Thyroid gland (tissue), 4 donors: ENCODE data around the gene MKKS.

ENCODE experiments used
- CTCF ChIP-seq, 6 experiments: fragments of 200-600 bp in 3 of 6; fragments of 450-650 bp in 3 of 6; sonication (generic) in 3 of 6; IDR thresholded peaks; one replicate each; pipeline ENCODE4 v1.5.1; 2016 to 2019; ENCODE audit warnings: antibody characterized with exemption in 6 of 6, mild to moderate bottlenecking in 2 of 6, inconsistent platforms in 1 of 6, moderate library complexity in 1 of 6
- POLR2A ChIP-seq, 2 donors: fragments of 450-650 bp; IDR thresholded peaks; one replicate each; pipeline ENCODE4 v1.6.1; 2017; ENCODE audit warnings: antibody characterized with exemption in 2 of 2, mild to moderate bottlenecking in 2 of 2, moderate library complexity in 1 of 2

- no peak for TF ChIP-seq POLR2A (IDR thresholded peaks at IDR 0.05)
- TF ChIP-seq CTCF (IDR thresholded peaks at IDR 0.05): no peak
Observed at GRCh38 chr20:10385850-10386544, 48.0 kb downstream of the MKKS start.
